Measurements from ENCODE around the gene APBB1.

APBB1 gene

GRCh38 chr11:6391537-6392134 is 27.3 kb downstream of the APBB1 start:
- DNase-seq (ENCODE audit: low read depth): no peak

GRCh38 chr11:6390718-6391469 is 28.0 kb downstream of the APBB1 start:
- no peak for DNase-seq (ENCODE audit: low read depth)

- DNase-seq (ENCODE audit: low read depth): peak; percentile 86
Observed at GRCh38 chr11:6389905-6390717, 28.8 kb downstream of the APBB1 start, which contains the start of gene SMPD1. SMPD1 (plus strand) TSS chr11:6390474; CDS start chr11:6390599, 125 bp downstream.

DNA sequence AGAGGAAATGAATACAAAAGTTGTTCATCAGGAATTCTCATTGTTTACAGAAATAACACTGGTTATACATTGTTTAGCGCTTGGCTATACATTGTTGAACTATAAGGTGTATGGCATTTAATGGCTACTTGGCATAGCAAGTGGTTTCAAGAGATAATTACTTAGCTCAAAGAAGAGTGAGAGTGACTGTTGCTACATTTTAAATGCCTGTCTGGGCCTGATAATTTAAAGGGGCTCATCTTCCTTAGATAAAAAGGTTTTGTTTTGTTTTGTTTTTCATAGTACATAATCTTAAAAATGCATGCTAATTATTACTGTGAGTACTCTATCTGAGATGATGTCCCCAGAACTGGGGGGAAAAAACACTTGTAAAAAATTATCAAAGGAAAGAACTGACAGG is 30.1 kb downstream of the APBB1 start:
- DNase-seq (ENCODE audit: low read depth): no peak

DNA sequence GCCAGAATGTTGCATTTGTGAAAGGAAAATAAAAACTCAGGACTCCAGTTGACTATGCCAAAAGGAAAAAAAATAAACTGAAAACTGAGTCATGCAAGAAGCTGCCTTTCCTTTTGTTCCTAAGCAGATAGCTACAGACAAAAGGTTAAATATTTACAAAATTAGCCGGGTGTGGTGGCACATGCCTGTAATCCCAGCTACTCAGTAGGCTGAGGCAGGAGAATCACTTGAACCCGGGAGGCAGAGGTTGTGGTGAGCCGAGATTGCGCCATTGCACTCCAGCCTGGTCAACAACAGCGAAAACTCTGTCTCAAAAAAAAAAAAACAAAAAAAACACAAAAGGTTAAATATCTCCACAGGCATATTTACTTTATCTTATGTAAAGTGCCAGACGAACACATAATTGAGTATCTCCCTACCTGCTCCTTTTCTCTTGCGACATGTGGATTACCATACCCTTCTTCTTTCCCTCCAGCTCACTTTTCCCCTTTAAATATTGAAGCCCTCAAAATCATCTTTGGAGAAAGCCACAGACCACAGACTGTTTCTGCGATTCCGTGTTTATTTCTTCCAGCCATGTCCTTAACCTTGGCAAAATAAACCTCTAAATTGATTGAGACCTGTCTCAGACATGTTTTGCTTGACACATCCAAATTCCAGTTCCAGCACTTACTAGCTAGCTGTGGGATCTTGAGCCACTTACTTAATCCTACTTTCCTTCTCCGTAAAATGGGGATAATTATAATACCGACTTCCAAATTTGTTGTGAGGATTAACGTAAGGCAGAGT is 30.9 kb downstream of the APBB1 start:
- no peak for DNase-seq (ENCODE audit: low read depth)

GRCh38 chr11:6385046-6385777 is 33.7 kb downstream of the APBB1 start:
- DNase-seq (ENCODE audit: low read depth): no peak

- no peak for DNase-seq (ENCODE audit: low read depth)
Observed at GRCh38 chr11:6378640-6378989, 40.3 kb downstream of the APBB1 start.

DNA sequence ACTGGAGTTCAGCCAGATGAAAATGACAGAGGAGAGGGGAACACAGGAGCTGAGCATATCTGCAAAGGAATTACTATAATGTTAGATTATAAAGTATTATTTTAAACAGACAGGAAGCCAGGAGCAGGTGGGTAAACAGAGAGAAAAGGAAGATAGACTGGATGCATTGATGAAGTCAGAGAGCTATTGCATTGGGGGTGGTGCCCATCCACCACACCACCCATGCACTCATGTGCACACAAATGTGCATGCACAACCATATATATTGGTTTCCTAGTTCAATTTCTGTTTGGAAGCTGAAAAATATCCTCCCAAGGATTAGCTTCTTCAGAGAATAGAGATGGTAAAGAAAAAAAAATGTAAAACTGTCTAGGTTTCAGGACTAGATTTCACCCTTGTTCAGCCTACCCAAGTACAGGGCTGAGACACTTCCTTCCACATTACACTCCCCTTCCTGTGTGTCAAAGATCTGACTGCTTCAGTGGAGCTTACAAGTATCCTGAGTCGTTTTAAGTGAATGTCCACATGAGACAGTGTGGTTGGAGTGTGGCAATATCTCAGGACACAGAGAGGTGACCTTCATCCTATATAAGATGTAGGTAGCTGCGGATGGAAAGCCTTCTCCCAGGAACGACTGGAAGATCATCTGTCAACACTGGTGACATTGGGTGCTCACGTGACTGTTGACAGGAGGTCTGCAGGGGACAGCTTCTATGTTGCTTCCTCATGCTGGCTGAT is 40.8 kb downstream of the APBB1 start:
- no peak for DNase-seq (ENCODE audit: low read depth)

- no peak for DNase-seq (ENCODE audit: low read depth)
Observed at GRCh38 chr11:6371825-6372224, 47.1 kb downstream of the APBB1 start.

GRCh38 chr11:6365659-6366058 is 53.2 kb downstream of the APBB1 start:
- no peak for DNase-seq (ENCODE audit: low read depth)

DNA sequence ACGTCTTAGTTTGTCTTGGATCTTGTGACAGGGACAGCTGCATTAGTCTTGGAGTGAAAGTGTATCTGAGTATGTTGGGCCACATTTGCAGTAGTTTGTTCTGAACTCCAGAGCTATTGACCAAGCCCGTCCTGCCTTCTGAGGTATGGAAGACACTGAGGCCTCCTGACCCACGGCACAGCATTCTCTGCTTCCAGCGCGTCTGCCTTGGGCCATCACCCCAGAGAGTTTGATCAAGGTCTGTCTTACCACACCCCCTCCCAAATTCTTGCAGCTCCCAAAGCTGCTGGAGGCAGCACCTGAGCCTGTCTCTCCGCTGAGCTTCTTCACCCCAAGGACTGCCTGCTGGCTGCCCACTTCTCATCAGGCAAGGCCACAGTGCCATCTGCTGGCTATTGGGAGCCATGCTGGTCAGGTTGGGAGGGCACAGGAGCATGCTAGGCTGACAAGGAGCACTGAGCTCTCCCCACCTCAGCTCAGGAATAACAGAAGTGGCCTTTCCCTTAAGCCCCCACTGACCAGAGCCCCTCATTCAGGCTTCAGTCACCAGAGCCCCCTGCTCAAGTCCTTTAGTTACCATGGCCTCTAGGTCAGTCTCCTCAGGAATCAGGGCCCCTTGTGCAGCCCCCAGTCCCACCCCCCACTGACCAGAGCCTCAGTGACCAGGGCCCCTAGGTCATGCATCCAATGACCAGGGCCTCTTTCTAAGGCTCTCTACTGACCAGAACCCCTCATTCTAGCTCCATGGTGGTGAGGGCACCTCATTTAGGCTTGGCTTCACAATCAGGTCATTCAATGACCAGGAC is 55.8 kb downstream of the APBB1 start:
- DNase-seq (ENCODE audit: low read depth): peak; percentile 41

GRCh38 chr11:6362185-6362872 is 56.6 kb downstream of the APBB1 start:
- no peak for DNase-seq (ENCODE audit: low read depth)

DNA sequence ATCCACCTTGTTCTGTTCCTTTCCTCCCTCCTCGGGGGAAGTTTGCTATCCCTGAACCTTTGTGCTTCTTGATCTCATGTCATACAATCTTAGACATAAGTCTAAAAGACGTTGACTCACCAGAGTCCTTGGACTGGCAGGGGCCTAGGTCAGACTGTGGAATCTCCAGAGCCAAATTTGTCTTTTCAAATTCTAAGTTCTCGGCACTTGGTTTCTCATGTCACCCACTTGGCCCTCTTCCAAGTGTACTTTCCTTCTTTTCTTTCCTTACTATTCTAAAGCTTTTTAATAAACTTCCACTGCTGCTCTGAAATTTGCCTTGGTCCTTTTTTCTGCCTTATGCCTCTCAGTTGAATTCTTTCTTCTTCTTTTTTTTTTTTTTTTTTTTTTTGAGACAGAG is 58.7 kb downstream of the APBB1 start:
- no peak for DNase-seq (ENCODE audit: low read depth)

DNA sequence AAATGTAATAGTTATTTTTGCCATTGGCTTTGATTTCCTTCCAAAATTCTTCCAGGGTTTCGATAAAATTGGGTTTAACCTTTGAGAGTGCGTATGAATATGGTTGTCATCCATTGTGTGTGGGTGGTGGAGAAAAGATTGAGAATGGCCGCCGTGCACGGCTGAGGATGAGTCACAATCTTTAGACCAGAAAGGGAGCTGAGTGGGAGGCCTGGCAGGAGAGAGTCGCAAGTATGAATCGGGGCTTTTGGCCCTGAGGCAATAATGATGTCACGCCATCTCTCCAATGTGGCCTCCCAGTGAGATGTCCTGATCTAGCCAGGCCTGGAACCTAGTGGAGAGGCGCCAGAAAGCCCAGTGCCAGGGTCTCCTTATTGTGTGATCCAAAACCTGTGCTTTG is 61.7 kb downstream of the APBB1 start:
- DNase-seq (ENCODE audit: low read depth): no peak

- no peak for DNase-seq (ENCODE audit: low read depth)
Observed at GRCh38 chr11:6356503-6357055, 62.3 kb downstream of the APBB1 start.

DNA sequence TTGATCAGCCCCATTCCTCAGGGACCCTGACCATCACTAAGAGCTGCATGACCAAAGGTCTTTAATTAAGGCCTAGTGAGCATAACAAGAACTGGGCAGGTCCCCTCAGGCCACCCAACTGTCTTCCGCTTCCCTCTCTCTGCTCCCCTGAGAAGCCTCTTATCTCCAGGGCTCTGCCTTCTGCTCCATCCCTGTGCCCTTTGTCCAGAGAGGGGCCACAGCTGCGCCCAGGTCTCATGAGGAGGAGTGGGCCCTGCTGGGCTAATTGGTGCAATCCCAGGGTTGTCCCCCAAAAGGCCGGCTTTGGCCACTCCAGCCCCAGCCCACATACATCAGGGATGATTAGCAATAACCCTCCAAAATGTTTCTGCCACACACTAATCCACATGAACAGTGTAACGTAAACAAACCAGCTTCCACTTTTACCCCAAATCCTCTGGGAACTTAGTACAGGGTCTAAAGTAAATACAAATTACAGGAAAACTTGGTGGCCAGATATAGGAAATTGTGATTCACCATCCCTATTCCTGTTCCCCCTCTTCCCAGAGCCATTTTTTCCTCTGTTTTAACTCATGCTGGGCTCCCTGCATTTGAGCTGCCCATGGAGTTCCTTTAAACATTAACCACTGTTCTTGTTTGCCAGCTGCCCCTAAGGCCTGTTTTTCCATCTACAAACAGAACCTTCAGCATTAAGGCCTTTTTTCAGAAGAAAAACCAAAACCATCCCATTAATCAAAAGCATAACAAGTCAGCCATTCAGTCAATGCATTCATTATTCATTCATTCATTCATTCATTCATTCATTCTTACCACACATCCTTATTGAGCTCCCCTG is 64.0 kb downstream of the APBB1 start:
- no peak for DNase-seq (ENCODE audit: low read depth)

DNA sequence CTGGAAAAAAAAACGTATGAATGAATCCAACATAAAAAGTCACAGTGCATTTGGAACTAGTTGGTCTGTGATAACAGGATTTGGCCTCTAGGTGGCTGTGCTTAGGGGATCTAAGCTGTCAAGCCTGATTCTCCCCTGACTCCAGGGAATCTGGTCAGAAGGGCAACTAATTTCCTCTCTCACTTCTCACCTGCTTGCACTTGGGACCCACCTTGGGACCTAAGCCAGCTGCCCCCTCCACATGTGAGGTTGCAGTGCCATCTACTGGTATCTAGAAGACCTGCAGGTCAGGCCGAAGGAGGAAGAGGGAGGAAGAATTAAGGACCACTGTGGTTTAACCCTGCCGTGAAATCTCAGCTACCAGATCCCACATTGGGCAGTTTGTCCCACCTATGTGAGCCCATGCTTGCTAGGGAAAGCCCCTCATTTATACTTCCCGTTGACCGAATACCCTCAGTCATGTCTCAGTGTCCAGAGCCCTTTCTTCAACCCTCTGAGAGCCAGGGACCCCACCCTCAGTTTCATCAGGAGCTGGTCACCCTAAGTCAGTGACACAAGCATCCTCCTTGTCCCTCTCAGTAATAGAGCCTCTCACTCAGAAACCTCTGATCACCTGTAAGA is 65.4 kb downstream of the APBB1 start:
- DNase-seq (ENCODE audit: low read depth): peak; percentile 28

Measured in stimulated activated CD8-positive, alpha-beta memory T cell treated with anti-CD3 and anti-CD28 coated beads, Interleukin-12 subunit alpha, Interleukin-12 subunit beta, amount 100 ng/mL, for 1 hour (primary cell).